ENCODE results near the gene MAPK8IP3.

MAPK8IP3 gene

GRCh38 chr16:1786242-1787055 is 80.5 kb downstream of the MAPK8IP3 start:
- TF ChIP-seq TEAD4 (IDR thresholded peaks at IDR 0.05) (no peak), TCF12 (IDR thresholded peaks at IDR 0.05; ENCODE audit: low read depth) (no peak), REST (IDR thresholded peaks at IDR 0.05; ENCODE audit: low read depth) (no peak), ZBTB7A (IDR thresholded peaks at IDR 0.05; ENCODE audit: low read depth) (no peak), CEBPB (IDR thresholded peaks at IDR 0.05) (no peak), TAF1 (IDR thresholded peaks at IDR 0.05; ENCODE audit: low read depth) (no peak), NFIC (IDR thresholded peaks at IDR 0.05) (no peak), CREB1 (IDR thresholded peaks at IDR 0.05; ENCODE audit: low read depth) (no peak), FOXM1 (IDR thresholded peaks at IDR 0.05; ENCODE audit: borderline replicate concordance, low read depth) (no peak), EP300 (IDR thresholded peaks at IDR 0.05; ENCODE audit: borderline replicate concordance) (no peak), YY1 (IDR thresholded peaks at IDR 0.05; ENCODE audit: low read depth) (no peak), USF1 (IDR thresholded peaks at IDR 0.05) (no peak), MAX (IDR thresholded peaks at IDR 0.05) (no peak), EGR1 (IDR thresholded peaks at IDR 0.05) (no peak), RAD21 (IDR thresholded peaks at IDR 0.05; ENCODE audit: low read depth) (no peak)

- TF ChIP-seq MAX (IDR thresholded peaks at IDR 0.05) (no peak), EP300 (IDR thresholded peaks at IDR 0.05; ENCODE audit: borderline replicate concordance) (no peak), TAF1 (IDR thresholded peaks at IDR 0.05; ENCODE audit: low read depth) (no peak), RAD21 (IDR thresholded peaks at IDR 0.05; ENCODE audit: low read depth) (no peak), CEBPB (IDR thresholded peaks at IDR 0.05) (no peak), FOXM1 (IDR thresholded peaks at IDR 0.05; ENCODE audit: borderline replicate concordance, low read depth) (no peak), TCF12 (IDR thresholded peaks at IDR 0.05; ENCODE audit: low read depth) (no peak), YY1 (IDR thresholded peaks at IDR 0.05; ENCODE audit: low read depth) (no peak), USF1 (IDR thresholded peaks at IDR 0.05) (no peak)
These were observed 81.0 kb downstream of the MAPK8IP3 start for GRCh38 chr16:1787056-1787321.

GRCh38 chr16:1787322-1788094 is 81.5 kb downstream of the MAPK8IP3 start:
- TF ChIP-seq EP300 (IDR thresholded peaks at IDR 0.05; ENCODE audit: borderline replicate concordance) (no peak), FOXM1 (IDR thresholded peaks at IDR 0.05; ENCODE audit: borderline replicate concordance, low read depth) (no peak), USF1 (IDR thresholded peaks at IDR 0.05) (no peak), CREB1 (IDR thresholded peaks at IDR 0.05; ENCODE audit: low read depth) (no peak), TCF12 (IDR thresholded peaks at IDR 0.05; ENCODE audit: low read depth) (no peak), REST (IDR thresholded peaks at IDR 0.05; ENCODE audit: low read depth) (no peak), EGR1 (IDR thresholded peaks at IDR 0.05) (no peak), TEAD4 (IDR thresholded peaks at IDR 0.05) (no peak), RAD21 (IDR thresholded peaks at IDR 0.05; ENCODE audit: low read depth) (no peak), YY1 (IDR thresholded peaks at IDR 0.05; ENCODE audit: low read depth) (no peak), NFIC (IDR thresholded peaks at IDR 0.05) (no peak), ZBTB7A (IDR thresholded peaks at IDR 0.05; ENCODE audit: low read depth) (no peak), CEBPB (IDR thresholded peaks at IDR 0.05) (no peak)

GRCh38 chr16:1788095-1788707 is 82.2 kb downstream of the MAPK8IP3 start:
- TF ChIP-seq EP300 (IDR thresholded peaks at IDR 0.05; ENCODE audit: borderline replicate concordance), result no peak
- TF ChIP-seq CREB1 (IDR thresholded peaks at IDR 0.05; ENCODE audit: low read depth), result no peak
- no peak for TF ChIP-seq ZBTB7A (IDR thresholded peaks at IDR 0.05; ENCODE audit: low read depth)
- TF ChIP-seq RAD21 (IDR thresholded peaks at IDR 0.05; ENCODE audit: low read depth), result no peak
- no peak for TF ChIP-seq CEBPB (IDR thresholded peaks at IDR 0.05)
- TF ChIP-seq TCF12 (IDR thresholded peaks at IDR 0.05; ENCODE audit: low read depth), result no peak
- no peak for TF ChIP-seq YY1 (IDR thresholded peaks at IDR 0.05; ENCODE audit: low read depth)
- TF ChIP-seq REST (IDR thresholded peaks at IDR 0.05; ENCODE audit: low read depth), result no peak
- TF ChIP-seq TEAD4 (IDR thresholded peaks at IDR 0.05), result no peak
